Measurements from ENCODE around the gene TTN.

The TTN gene

GRCh38 chr2:178641498-178641897, 165.7 kb downstream of the TTN start:
- no peak for DNase-seq

DNA sequence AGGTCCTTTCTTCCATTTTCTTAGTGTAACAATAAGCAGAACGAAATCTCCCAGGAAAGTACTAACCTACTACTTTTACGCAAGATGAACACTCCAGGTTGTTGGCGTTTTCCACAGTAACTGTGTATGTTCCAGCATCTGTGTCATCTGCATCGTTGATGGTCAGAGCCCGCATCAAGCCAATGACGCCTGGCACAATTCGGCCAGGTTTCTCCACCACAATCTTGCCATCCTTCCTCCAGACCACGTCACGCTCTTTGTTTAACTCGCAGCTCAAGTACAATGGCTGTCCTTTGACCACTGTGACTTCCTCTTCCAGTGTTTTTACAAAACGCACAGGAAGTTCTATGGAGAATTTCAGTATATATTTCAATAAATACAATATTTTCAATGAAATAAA, 171.3 kb downstream of the TTN start:
- DNase-seq, result no peak

DNA sequence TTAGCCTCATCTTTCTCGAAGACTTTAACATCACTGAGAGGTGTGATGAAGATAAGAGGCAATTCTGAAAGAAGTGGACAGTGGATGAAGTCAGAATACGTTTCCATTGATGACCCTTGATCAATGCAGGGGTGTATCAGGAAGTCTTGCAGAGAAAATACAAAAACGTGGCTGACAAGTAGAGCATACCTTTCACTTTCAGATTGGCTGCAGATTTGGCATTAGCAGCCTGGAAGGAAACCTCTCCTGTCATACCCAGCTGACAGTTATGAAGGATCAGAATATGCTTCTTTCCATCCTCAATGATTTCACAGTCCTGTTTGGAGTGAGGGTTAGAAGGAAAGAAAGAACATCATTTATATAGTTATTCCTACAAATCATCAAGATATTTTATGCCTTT, 174.5 kb downstream of the TTN start:
- DNase-seq, result no peak

GRCh38 chr2:178630581-178630980, 176.6 kb downstream of the TTN start:
- DNase-seq, result no peak

- DNase-seq, result no peak
These were observed 177.8 kb downstream of the TTN start for GRCh38 chr2:178629463-178629862.

DNA sequence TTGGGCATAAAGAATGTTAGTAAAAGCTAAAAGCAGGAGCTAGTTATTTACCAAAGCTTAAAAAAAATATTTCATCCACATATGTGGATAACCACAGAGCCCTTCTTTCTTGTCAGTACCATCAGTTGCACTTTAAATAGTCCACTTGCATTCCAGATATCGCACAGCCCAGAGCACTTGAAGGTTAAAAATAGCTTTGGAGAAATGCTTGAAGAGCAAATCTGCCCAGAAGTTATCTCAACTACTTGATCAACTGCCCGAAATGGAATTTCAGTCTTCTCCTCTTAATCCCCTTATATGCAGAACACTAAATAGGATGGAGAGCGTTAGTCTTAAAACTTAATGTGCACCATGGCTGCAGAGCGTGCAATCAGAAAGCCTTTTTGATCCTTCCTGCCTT, 178.6 kb downstream of the TTN start:
- DNase-seq, result no peak

GRCh38 chr2:178627401-178627800, 179.8 kb downstream of the TTN start:
- DNase-seq, result no peak

DNA sequence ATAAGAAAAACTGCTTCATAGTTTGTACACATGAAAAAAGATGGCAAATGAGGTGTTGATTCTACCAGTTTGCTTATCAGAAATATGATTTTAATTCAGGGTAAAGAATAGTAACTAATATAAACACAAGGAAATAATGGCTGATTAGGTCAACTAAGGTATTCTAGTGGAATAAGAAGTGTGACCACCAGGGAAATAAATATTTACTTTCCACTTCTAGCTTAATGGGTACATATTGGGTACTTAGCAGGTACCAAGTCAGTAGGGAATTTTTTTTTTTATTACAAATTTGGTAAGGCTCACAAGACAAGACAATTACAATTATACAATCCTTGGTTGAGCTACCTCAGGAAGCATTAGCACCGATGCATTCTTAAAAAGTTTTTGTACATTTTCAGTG, 191.3 kb downstream of the TTN start:
- no peak for DNase-seq

DNA sequence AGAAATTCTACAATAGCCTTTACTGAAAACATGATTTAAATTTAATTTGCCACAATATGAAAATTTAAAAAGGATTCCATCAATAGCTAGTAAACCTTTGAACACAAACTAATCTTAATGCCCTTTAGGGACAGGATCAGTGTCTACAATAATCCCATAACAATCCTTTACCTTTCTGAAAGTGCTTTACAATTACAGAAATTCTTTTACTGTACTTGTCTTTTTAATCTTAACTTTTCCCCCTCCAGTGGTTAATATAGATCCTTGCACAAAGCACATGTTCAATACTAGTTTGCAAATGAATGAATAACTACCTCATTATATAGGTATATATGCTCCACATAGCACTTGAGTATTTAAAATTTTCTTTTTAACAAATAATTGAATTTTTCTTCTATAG, 204.3 kb downstream of the TTN start:
- no peak for DNase-seq

DNA sequence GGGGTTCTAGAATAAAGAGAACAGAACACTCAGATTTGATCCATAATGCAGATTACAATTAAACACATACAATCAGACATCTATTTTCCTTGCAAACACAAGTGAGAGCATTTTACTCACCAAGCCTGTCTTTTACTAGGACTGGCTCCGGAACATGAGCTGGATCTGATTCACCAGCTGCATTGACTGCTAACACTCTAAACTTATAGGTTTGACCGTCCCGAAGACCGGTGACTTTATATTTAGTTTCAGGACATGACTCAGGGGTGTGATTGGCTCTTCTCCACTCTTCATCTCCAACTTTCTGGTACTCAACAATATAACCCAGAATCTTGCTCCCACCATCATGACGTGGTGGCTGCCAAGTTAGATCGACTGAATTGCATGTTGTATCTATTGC, 214.6 kb downstream of the TTN start:
- no peak for DNase-seq

- DNase-seq, result no peak
These were observed 217.9 kb downstream of the TTN start for GRCh38 chr2:178589335-178589734.

- DNase-seq, result no peak
These were observed 222.6 kb downstream of the TTN start for GRCh38 chr2:178584666-178585065.

GRCh38 chr2:178579006-178579405, 228.2 kb downstream of the TTN start:
- no peak for DNase-seq

DNA sequence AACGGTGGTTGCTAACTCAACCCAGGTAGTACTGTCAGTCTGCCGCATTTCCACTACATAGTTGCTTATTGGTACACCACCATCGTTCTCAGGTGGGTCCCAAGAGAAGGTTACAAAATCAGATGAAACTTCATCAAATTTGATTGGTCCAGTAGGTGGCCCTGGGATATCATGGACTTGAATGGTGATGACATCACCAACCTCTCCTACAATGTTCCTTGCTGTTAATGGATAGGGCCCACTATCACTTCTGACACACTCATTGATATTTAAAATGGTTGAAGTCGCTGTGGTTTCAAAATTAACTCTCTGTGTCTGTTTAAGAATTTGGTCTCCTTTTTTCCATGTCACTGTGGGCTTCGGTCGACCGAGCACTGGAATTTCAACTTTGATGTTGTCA, 232.4 kb downstream of the TTN start:
- no peak for DNase-seq

DNA sequence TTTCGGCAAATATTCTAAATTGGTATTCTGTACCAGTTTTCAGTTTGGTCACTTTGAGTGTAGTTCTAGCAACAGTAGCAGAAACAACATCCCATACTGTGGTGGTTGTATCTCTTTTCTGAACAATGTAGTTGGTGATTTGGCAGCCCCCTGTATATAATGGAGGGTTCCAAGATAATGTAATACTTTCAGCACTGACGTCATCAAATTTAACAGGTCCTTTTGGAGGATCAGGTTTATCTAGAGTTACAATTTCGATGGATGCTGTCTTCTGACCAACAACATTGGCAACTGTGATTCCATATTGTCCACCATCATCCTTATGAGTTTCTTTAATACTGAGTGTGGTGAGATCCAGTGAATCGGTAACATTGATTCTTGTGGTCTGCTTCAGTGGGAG, 239.0 kb downstream of the TTN start:
- DNase-seq, result no peak

DNA sequence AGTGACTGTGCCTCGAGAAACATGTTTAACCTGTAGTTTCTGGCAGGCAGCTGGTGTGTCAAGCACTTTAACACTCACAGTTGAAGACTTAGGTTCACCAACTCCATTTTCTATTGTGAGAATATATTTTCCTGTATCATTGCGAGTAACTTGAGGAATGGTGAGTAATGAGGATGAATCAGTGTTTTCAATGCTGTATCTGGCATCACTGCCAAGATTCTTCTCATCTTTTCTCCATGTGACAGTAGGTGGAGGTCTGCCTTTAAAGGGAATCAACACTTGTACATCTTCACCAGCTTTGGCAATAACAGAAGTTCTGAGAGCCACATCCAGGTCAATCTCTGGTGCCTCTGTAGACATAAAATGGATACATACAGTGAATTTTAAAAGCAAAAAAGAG, 254.2 kb downstream of the TTN start:
- no peak for DNase-seq

- no peak for DNase-seq
These were observed 256.9 kb downstream of the TTN start for GRCh38 chr2:178550352-178550751.

DNA sequence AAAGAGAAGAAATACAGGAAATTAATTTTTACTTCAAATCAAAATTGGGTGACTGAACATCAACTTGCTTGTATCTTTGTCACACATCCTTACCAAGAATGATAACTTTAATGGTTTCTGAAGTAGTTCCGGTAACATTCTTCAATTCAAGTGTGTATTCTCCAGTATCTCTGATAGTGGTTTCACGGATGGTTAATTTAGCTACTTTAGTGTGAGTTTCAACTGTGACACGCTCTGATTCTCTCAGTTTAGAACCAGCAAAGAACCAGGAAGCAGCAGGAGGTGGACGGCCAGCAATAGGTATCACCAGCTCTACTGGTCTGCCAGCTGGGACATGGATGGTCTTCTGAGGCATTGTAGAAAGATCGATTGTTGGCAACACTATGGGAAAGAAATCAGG, 264.7 kb downstream of the TTN start:
- DNase-seq, result no peak

- no peak for DNase-seq
These were observed 265.1 kb downstream of the TTN start for GRCh38 chr2:178542161-178542560.

- DNase-seq, result no peak
These were observed 271.2 kb downstream of the TTN start for GRCh38 chr2:178536037-178536436.

GRCh38 chr2:178531168-178531567, 276.1 kb downstream of the TTN start:
- DNase-seq, result no peak

GRCh38 chr2:178530625-178531142, 276.5 kb downstream of the TTN start:
- DNase-seq, result no peak

GRCh38 chr2:178530131-178530530, 277.1 kb downstream of the TTN start:
- DNase-seq, result no peak

- no peak for DNase-seq
These were observed 278.0 kb downstream of the TTN start for GRCh38 chr2:178529194-178529593.

DNA sequence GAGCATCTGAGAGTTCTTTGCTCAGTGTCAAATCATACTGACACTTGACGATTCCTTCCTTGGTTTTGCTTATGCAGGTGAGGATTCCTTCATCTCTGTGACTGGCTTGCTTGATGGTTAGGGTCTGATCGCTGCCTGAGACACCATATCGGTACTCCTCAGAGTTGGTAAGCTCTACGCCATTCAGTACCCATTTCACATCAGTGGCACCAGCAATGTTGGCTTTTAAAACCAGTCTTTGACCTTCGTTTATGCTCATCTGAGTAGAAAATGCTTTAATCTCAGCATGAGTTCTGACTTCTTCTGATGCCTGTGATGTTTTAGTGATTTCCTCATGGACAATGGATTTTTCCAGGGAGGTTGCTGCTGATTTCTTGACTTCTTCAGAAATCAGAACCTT, 278.6 kb downstream of the TTN start:
- DNase-seq, result no peak

DNA sequence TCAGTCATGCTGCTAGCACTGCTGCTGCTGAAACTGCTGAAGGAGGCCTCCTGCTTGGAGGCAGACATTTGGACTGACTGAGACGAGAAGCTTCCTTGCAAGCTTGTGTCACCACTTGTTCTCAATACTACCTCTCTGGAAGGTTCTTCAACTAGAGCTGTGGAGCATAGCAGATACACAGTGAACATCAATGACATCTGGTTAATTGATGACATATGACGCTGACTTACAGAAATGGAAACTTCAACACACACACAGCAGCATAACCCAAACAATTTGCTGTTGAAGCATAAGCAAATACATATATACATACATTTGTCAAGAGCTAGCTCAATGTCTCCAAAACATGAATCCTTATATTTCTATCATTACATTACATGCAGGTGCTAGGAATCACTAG, 279.6 kb downstream of the TTN start:
- no peak for DNase-seq

Measured in GOT3 (cell line).